ENCODE measurements around the gene EMP2.

DNA sequence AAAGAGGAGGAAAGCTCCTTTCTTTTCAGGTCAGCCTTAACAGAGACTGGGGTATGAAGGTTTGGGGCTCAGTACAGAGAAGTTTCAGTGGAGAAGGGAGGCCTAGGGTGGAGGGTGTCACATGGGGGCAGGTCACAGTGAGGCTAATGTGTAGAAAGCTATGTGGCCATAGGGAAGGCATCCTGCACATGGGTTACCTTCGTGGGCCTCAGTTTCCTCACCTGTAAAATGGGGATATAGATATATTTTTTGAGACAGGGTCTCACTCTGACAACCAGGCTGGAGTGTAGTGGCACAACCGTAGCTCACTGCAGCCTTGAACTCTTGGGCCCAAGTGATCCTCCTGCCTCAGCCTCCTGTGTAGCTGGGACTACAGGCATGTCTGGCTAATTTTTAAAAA, 41.8 kb downstream of the EMP2 start:
- no peak for TF ChIP-seq ZNF792 (tag by site-specific recombination; IDR thresholded peaks at IDR 0.05)
- no peak for TF ChIP-seq ZNF830 (tag by site-specific recombination; IDR thresholded peaks at IDR 0.05; ENCODE audit: low read depth)
- TF ChIP-seq ZNF777 (tag by site-specific recombination; IDR thresholded peaks at IDR 0.05; ENCODE audit: borderline replicate concordance) = no peak
